GM19193 (cell line): ENCODE data around the gene SLC7A14.

Experiments used
- POLR2A ChIP-seq: IDR thresholded peaks from 4 replicates; pipeline ENCODE4 v1.6.1; 2011; ENCODE audit not compliant: insufficient read depth, insufficient read length; ENCODE audit errors: extremely low read depth

SLC7A14 gene

DNA sequence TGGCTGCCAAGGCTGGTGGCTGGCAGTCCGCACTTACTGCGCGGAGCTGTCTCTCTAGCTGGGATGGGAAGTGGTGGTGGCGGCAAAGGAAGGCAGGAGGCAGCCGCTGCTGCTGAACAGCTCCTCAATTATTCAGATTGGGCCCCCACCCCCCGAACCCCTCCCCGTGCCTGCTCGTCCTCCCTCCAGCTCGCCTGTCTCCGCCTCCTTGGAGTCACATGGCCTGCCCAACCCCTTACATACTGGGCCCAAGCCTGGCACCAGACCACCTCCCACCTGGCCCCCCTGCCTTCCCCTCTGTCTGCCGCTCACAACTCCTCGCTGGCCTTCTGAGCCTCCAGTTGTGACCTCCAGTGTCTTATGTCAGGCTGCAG lies at the start of gene SLC7A14:
SLC7A14 (minus strand) TSS at position 139 of the 374 bp plus-strand sequence. CDS start 59,139 bp downstream, outside the sequence.
- no peak for TF ChIP-seq POLR2A

DNA sequence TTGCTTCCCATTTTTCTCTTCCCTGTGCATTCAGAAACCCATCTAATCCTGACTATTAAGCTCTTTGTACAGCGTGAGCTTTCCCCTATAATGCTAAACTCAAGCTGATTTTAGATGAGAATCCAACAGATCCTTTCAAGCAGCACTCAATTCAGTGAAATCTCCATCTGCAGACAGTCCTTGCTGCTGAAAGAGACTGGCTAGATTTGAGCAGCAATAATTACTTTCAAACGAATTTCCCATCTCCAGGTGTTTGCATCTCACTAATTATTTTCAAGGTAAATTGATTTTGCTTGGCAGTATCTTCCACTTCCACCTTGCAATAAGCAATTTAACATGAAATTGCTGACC lies 49.5 kb upstream of the SLC7A14 start:
- TF ChIP-seq POLR2A, result no peak

DNA sequence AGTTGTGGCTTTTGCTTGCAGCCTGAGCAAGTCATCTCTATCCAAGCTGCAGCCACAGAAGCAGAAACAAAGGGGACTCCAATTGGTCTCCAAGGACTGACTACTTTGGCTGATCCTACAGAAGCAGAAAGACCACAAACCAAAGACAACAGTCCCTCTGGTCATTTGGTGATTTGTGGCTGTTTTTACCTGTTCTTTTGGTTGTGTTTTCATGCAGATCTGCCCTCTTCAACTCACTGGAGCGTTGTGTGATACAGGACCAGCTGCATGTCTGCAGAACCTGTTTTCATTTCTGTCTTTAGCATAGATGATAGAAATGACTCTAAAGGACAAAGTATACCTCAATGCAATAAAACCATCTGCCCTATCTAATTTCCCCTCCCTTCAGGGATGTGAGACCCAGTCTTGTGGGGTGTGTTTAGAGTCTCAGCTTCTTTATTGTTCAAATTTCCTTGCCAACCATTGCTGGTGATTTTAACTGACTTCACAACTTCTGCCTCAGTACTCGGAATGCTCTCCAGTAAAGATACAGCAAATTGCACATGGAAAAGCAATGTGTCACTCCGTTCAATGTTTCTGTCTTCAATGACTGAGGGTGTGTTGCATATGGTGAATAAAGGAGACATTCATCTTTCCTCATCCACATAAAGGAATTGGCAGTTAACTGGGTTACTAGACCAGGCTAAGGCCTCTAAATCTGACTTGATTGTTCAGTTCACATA lies 48.9 kb upstream of the SLC7A14 start:
- no peak for TF ChIP-seq POLR2A

GRCh38 chr3:170633573-170633972 lies 47.7 kb upstream of the SLC7A14 start:
- TF ChIP-seq POLR2A, result no peak

DNA sequence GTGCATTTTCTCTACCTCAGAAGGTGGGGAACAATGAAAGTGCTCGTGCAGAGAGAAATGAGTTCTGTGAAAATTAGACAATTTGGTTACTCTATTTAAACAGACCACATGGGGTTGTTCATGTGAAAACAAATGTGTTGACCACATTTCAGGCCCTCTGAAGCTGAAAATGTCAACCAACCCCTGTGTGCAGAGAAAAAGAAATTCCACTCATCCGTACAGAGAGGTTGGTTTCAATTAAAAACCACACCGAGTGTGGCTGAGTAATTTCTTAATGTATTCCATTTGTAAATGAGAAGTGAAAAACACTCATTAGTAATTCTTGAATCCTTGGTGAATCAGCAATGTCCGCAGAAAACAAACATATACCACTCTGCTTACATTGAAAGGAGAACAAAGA lies 46.9 kb upstream of the SLC7A14 start:
- TF ChIP-seq POLR2A, result no peak

GRCh38 chr3:170631755-170632488 lies 46.0 kb upstream of the SLC7A14 start:
- TF ChIP-seq POLR2A, result no peak

- no peak for TF ChIP-seq POLR2A
Observed at GRCh38 chr3:170623524-170623923, 37.6 kb upstream of the SLC7A14 start.

DNA sequence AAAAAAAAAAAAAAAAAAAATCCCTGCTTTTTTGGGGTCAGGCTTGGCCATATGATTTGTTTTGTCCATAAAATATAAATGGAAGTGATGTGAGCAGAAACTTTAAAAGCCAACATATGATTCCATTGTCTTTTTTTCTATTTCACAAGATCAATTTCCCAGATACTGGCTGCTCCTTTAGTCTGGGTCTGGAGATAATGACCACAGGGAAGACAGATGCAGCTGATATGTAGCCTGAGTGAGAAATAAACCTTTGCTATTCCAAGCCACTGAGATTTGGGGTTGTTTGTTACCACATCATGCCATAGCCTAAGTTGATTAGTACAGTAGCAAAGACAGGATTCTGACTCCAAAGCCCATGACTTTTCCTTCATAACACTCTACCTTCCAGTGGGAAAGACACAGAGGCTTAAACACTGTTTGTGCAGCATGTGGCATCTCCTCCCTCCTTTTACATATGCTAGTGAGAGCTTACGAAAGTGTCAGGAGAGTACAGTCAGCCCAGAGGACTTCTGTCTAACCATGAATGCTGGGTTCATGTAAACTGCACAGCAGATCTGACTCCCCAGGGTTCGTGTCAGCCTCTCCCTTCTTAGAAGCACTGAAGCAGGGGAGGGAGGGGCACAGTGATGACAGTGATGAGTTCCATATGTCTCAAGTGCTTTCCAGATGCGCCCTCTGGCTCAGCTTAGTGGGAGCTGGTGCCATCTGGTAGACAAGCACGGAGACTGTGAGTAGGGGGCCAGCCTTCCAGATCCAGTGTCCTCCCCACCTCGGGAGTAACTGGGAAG lies 36.7 kb upstream of the SLC7A14 start:
- no peak for TF ChIP-seq POLR2A

- TF ChIP-seq POLR2A, result no peak
Observed at GRCh38 chr3:170621256-170621655, 35.4 kb upstream of the SLC7A14 start.

GRCh38 chr3:170614214-170614966 lies 28.5 kb upstream of the SLC7A14 start:
- TF ChIP-seq POLR2A, result no peak

- no peak for TF ChIP-seq POLR2A
Observed at GRCh38 chr3:170611751-170612150, 25.9 kb upstream of the SLC7A14 start.

GRCh38 chr3:170610321-170610884 lies 24.5 kb upstream of the SLC7A14 start:
- TF ChIP-seq POLR2A, result no peak

DNA sequence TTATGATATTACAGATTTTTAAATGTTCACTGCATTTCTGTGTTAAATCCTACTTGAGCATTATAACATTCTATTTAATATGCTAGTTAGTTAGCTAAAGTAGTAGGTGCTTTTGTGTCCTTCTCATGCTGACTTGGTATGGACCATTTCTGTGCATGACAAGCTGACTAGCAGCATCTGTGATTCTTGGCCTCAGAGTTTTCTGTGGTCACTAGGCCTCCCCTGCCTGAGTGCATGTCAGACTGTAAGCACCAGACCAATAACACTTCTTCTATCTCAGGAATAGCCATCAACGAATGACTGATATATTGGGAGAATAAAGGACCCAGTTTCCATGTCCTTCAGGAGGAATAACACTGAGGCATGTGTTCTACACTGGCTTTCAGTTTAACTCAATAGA lies 22.6 kb upstream of the SLC7A14 start:
- no peak for TF ChIP-seq POLR2A

GRCh38 chr3:170606675-170607074 lies 20.8 kb upstream of the SLC7A14 start:
- TF ChIP-seq POLR2A, result no peak
